Glutamatergic neuron (in vitro differentiated cells): Measurements from ENCODE around the gene BCAT1. TPM values are rescaled to one million over a fixed set of nuclear protein-coding genes. Genes with fewer than 3 reads are reported as not detected.

Experiments
- DNase-seq: peaks from one replicate; pipeline ENCODE4 v3.0.0; 2022
- H3K27ac Mint-ChIP-seq: one replicate; pipeline ENCODE4 v1.8.0; 2020; ENCODE audit warnings: mild to moderate bottlenecking, mixed read lengths, inconsistent platforms; ENCODE audit not compliant: unreplicated experiment
- H3K27me3 Mint-ChIP-seq: one replicate; pipeline ENCODE4 v1.8.0; 2020; ENCODE audit warnings: mild to moderate bottlenecking, moderate library complexity, mixed read lengths, inconsistent platforms; ENCODE audit not compliant: unreplicated experiment
- H3K36me3 Mint-ChIP-seq: one replicate; pipeline ENCODE4 v1.8.0; 2020; ENCODE audit warnings: mild to moderate bottlenecking, mixed read lengths, inconsistent platforms; ENCODE audit not compliant: unreplicated experiment
- H3K4me1 Mint-ChIP-seq: one replicate; pipeline ENCODE4 v1.8.0; 2020; ENCODE audit warnings: mild to moderate bottlenecking, low read depth, mixed read lengths, inconsistent platforms; ENCODE audit not compliant: unreplicated experiment
- H3K4me3 Mint-ChIP-seq: one replicate; pipeline ENCODE4 v1.8.0; 2020; ENCODE audit warnings: mild to moderate bottlenecking, mixed read lengths, inconsistent platforms; ENCODE audit not compliant: unreplicated experiment
- H3K9me3 Mint-ChIP-seq: one replicate; pipeline ENCODE4 v1.8.0; 2020; ENCODE audit warnings: mild to moderate bottlenecking, moderate library complexity, mixed read lengths, inconsistent platforms; ENCODE audit not compliant: unreplicated experiment
- total RNA-seq: library from RNA; stranded (reverse); fragmentation: NEBNext Ultra II Directional; extraction: Animal tissue kit (Norgen Biotek cat#: 25700); gene quantifications from one replicate; pipeline ENCODE4 v1.2.1, GENCODE V29; 2021; ENCODE audit not compliant: unreplicated experiment
- TF ChIP-seq, protein P1 (sequence below): fragments of 200-600 bp; sonication (generic); IDR thresholded peaks from one replicate; pipeline ENCODE4 v1.5.0; 2021; ENCODE audit not compliant: partially characterized antibody, unreplicated experiment

Gene BCAT1
- total RNA-seq, 1 donor from 2014 or later: 401 TPM

DNA sequence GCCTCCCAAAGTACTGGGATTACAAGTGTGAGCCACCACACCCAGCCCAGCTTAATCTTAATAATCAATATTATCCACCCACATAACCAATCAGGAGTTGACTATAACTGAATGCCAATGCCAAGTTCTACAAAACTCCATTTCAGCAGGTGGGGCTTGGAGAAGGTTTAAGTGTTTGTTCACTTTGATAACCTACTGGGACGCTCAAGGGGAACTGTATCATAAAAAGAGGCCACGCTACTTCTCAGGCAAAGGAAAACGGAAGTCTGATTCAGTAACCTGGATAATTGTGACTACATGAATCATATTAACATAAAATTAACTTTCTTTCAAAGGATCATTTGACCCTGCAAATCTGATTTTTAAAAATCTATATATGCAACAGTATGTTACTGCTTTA lies 179.2 kb downstream of the BCAT1 start:
- no peaks in the 10 kb centered on the region for H3K9me3 Mint-ChIP-seq
- TF ChIP-seq, protein P1, sequence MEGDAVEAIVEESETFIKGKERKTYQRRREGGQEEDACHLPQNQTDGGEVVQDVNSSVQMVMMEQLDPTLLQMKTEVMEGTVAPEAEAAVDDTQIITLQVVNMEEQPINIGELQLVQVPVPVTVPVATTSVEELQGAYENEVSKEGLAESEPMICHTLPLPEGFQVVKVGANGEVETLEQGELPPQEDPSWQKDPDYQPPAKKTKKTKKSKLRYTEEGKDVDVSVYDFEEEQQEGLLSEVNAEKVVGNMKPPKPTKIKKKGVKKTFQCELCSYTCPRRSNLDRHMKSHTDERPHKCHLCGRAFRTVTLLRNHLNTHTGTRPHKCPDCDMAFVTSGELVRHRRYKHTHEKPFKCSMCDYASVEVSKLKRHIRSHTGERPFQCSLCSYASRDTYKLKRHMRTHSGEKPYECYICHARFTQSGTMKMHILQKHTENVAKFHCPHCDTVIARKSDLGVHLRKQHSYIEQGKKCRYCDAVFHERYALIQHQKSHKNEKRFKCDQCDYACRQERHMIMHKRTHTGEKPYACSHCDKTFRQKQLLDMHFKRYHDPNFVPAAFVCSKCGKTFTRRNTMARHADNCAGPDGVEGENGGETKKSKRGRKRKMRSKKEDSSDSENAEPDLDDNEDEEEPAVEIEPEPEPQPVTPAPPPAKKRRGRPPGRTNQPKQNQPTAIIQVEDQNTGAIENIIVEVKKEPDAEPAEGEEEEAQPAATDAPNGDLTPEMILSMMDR: no peak
- H3K4me1 Mint-ChIP-seq: no peaks in the 10 kb centered on the region
- no peaks in the 10 kb centered on the region for H3K36me3 Mint-ChIP-seq
- H3K27me3 Mint-ChIP-seq: no peaks in the 10 kb centered on the region
- no peak overlapping the region for H3K27ac Mint-ChIP-seq
- no peak for DNase-seq
- H3K4me3 Mint-ChIP-seq: no peak overlapping the region

GRCh38 chr12:24768415-24768814 lies 180.5 kb downstream of the BCAT1 start:
- Mint-ChIP-seq H3K27ac (no peak overlapping the region), H3K4me1 (no peaks in the 10 kb centered on the region), H3K36me3 (no peaks in the 10 kb centered on the region), H3K27me3 (no peaks in the 10 kb centered on the region), H3K4me3 (no peak overlapping the region), H3K9me3 (no peaks in the 10 kb centered on the region)
- DNase-seq: no peak
- TF ChIP-seq, protein P1: no peak

DNA sequence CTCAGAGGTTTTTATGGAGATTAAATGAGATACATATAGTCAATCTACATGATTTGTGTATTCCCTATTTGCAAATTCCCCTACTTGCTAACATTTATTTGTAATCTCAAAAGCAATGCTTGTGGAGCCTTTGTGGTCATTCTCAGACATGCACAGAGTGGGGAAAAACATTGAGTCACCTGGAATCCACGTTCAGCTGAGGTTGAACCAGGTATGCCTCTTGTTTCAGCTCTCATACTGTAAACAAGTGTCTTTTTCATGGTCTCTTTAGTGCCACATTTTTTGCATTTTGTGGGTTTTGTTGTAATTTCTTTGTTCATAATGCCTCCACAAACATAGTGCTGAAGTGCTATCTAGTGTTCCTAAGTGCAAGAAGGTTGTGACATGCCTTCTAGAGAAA lies 181.9 kb downstream of the BCAT1 start:
- no peaks in the 10 kb centered on the region for H3K27me3 Mint-ChIP-seq
- no peak for DNase-seq
- TF ChIP-seq, protein P1: no peak
- H3K27ac Mint-ChIP-seq: no peak overlapping the region
- H3K9me3 Mint-ChIP-seq: no peaks in the 10 kb centered on the region
- H3K4me3 Mint-ChIP-seq: no peak overlapping the region
- H3K36me3 Mint-ChIP-seq: no peaks in the 10 kb centered on the region
- no peaks in the 10 kb centered on the region for H3K4me1 Mint-ChIP-seq

GRCh38 chr12:24764712-24765111 lies 184.2 kb downstream of the BCAT1 start:
- H3K4me3 Mint-ChIP-seq: no peak overlapping the region
- TF ChIP-seq, protein P1: no peak
- no peaks in the 10 kb centered on the region for H3K9me3 Mint-ChIP-seq
- H3K36me3 Mint-ChIP-seq: no peaks in the 10 kb centered on the region
- no peak for DNase-seq
- H3K27me3 Mint-ChIP-seq: no peaks in the 10 kb centered on the region
- H3K4me1 Mint-ChIP-seq: no peaks in the 10 kb centered on the region
- no peak overlapping the region for H3K27ac Mint-ChIP-seq

- no peaks in the 10 kb centered on the region for H3K27me3 Mint-ChIP-seq
- no peak overlapping the region for H3K4me3 Mint-ChIP-seq
- no peak overlapping the region for H3K27ac Mint-ChIP-seq
Measured at GRCh38 chr12:24760606-24761378, 188.1 kb downstream of the BCAT1 start.

More at GRCh38 chr12:24760606-24761378, 188.1 kb downstream of the BCAT1 start:
- H3K4me1 Mint-ChIP-seq: no peaks in the 10 kb centered on the region
- DNase-seq: no peak
- no peaks in the 10 kb centered on the region for H3K9me3 Mint-ChIP-seq
- H3K36me3 Mint-ChIP-seq: no peaks in the 10 kb centered on the region
- TF ChIP-seq, protein P1: no peak
